Naive thymus-derived CD8-positive, alpha-beta T cell (primary cell): ENCODE results near the gene MGRN1. TPM values are rescaled to one million over a fixed set of nuclear protein-coding genes. Genes with fewer than 3 reads are reported as not detected.
A peak's percentile ranks its signal among the peaks of the same experiment; 100 is the strongest.

ENCODE experiments used
- ATAC-seq, 2 donors: fragments of 150-1000 bp; cut with Tn5 transposase in 1 of 2; sonication (Bioruptor Pico), chemical (Tn5 transposase) in 1 of 2; 1 replicate in 1 of 2; 2 replicates in 1 of 2; pipeline ENCODE4 v1.10.0; 2021; ENCODE audit warnings: mild to moderate bottlenecking in 2 of 2, moderate library complexity in 2 of 2
- POLR2A ChIA-PET: fragments of 350-600 bp; sonication (Branson Sonifier 250); formaldehyde crosslinking; loops from one replicate; lab custom pipeline; 2021; ENCODE audit warnings: antibody characterized with exemption; lab: Charles Lee
- DNase-seq, 10 donors: peaks; one replicate each; pipeline versions ENCODE4 v3.0.0 to v3.0.0-alpha.2; 2020 to 2022
- H3K27ac Mint-ChIP-seq, 10 donors: one replicate each; pipeline ENCODE4 v1.8.0; 2020 to 2022; ENCODE audit warnings: mild to moderate bottlenecking in 10 of 10, mixed read lengths in 10 of 10, moderate library complexity in 4 of 10, inconsistent platforms in 1 of 10
- H3K27me3 Mint-ChIP-seq, 5 donors: one replicate each; pipeline ENCODE4 v1.8.0; 2021 to 2022; ENCODE audit warnings: mixed read lengths in 5 of 5
- H3K36me3 Mint-ChIP-seq, 3 donors: one replicate each; pipeline ENCODE4 v1.8.0; 2020 to 2022; ENCODE audit warnings: mixed read lengths in 3 of 3, mild to moderate bottlenecking in 2 of 3, inconsistent platforms in 1 of 3
- H3K4me1 Mint-ChIP-seq, 4 donors: one replicate each; pipeline ENCODE4 v1.8.0; 2021 to 2022; ENCODE audit warnings: mixed read lengths in 4 of 4
- H3K4me3 Mint-ChIP-seq, 10 donors: one replicate each; pipeline ENCODE4 v1.8.0; 2020 to 2022; ENCODE audit warnings: mild to moderate bottlenecking in 10 of 10, mixed read lengths in 10 of 10, moderate library complexity in 6 of 10, inconsistent platforms in 1 of 10
- H3K9me3 Mint-ChIP-seq, 9 donors: one replicate each; pipeline ENCODE4 v1.8.0; 2020 to 2022; ENCODE audit warnings: mixed read lengths in 9 of 9, mild to moderate bottlenecking in 3 of 9, inconsistent platforms in 1 of 9, moderate library complexity in 1 of 9
- polyA plus RNA-seq, 3 donors: library from polyadenylated mRNA; unstranded; fragments of 300-500 nt; fragmentation: Illumina TruSeq; gene quantifications; one replicate each; pipeline ENCODE4 v1.2.3, GENCODE V29; 2021
- total RNA-seq, 8 experiments: library from RNA in 2 of 8; stranded (reverse) in 2 of 8; gene quantifications; one replicate each; pipeline ENCODE4 v1.2.3 and lab custom pipeline; 2021 to 2026

The MGRN1 gene
- total and polyA plus RNA-seq, 5 experiments from 2014 or later, result 4.5 to 70.5 (median 5.8) TPM

- POLR2A ChIA-PET, result interaction anchor here (0.7 to 6.1 kb wide), 9 partner anchors 10 to 86 kb away, joined by 3 to 63 read pairs (median 4); partner anchors contain the start of gene NUDT16L1
- H3K4me1 Mint-ChIP-seq, result peaks cover 14 to 49% (median 34%) of the 10 kb centered on the region in 4 donors
- peaks cover 0 to 32% (median 0%) of the 10 kb centered on the region in 3 donors for H3K36me3 Mint-ChIP-seq
- DNase-seq (peak in 6 of 10 donors; percentile 30 to 72 (median 43)), ATAC-seq (peak; percentile 66 to 76)
- H3K27me3 Mint-ChIP-seq, result no peaks in the 10 kb centered on the region
- H3K4me3 Mint-ChIP-seq, result peak overlapping the region in 9 of 10 donors; percentile 36 to 76 (median 48)
- peak overlapping the region; percentile 51 to 95 (median 88) for H3K27ac Mint-ChIP-seq
- no peaks in the 10 kb centered on the region for H3K9me3 Mint-ChIP-seq
These were observed 57.0 kb downstream of the MGRN1 start for GRCh38 chr16:4681471-4682083.

- Mint-ChIP-seq H3K9me3 (no peaks in the 10 kb centered on the region), H3K4me3 (peak overlapping the region in 8 of 10 donors; percentile 26 to 65 (median 41)), H3K36me3 (peaks cover 0 to 37% (median 0%) of the 10 kb centered on the region in 3 donors), H3K27ac (peak overlapping the region in 9 of 10 donors; percentile 51 to 95 (median 89)), H3K27me3 (no peaks in the 10 kb centered on the region), H3K4me1 (peaks cover 11 to 43% (median 28%) of the 10 kb centered on the region in 4 donors)
- DNase-seq (no peak), ATAC-seq (peak; percentile 13 to 22)
- POLR2A ChIA-PET, result interaction anchor here (0.6 to 6.1 kb wide), 6 partner anchors 10 to 1486 kb away, joined by 4 to 63 read pairs (median 6); partner anchors contain the start of gene NUDT16L1
These were observed 57.5 kb downstream of the MGRN1 start for GRCh38 chr16:4682084-4682591.

GRCh38 chr16:4682616-4683254, 58.1 kb downstream of the MGRN1 start:
- peak in 7 of 10 donors; percentile 40 to 73 (median 46) for DNase-seq
- Mint-ChIP-seq H3K9me3 (no peaks in the 10 kb centered on the region), H3K36me3 (peaks cover 0 to 42% (median 0%) of the 10 kb centered on the region in 3 donors), H3K4me3 (peak overlapping the region in 2 of 10 donors; percentile 31 to 61), H3K27ac (peak overlapping the region in 4 of 10 donors; percentile 20 to 95 (median 56)), H3K4me1 (peaks cover 11 to 41% (median 26%) of the 10 kb centered on the region in 4 donors), H3K27me3 (no peaks in the 10 kb centered on the region)
- POLR2A ChIA-PET, result interaction anchor here (0.6 to 6.1 kb wide), 4 partner anchors 10 to 1486 kb away, joined by 4 to 63 read pairs (median 6); partner anchors contain the start of gene NUDT16L1
- ATAC-seq, result peak; percentile 38 to 40

GRCh38 chr16:4683255-4684057, 58.8 kb downstream of the MGRN1 start:
- POLR2A ChIA-PET, result interaction anchor here (1.3 to 6.1 kb wide), 4 partner anchors 9 to 67 kb away, joined by 4 to 63 read pairs (median 6); partner anchors contain the start of gene NUDT16L1
- Mint-ChIP-seq H3K4me1 (peaks cover 6 to 34% (median 20%) of the 10 kb centered on the region in 4 donors), H3K9me3 (no peaks in the 10 kb centered on the region), H3K27ac (peak overlapping the region in 4 of 10 donors; percentile 9 to 56 (median 38)), H3K36me3 (peaks cover 0 to 41% (median 0%) of the 10 kb centered on the region in 3 donors), H3K4me3 (peak overlapping the region in 1 of 10 donors; percentile 7), H3K27me3 (no peaks in the 10 kb centered on the region)
- no peak for ATAC-seq
- no peak for DNase-seq

GRCh38 chr16:4684058-4684715, 59.6 kb downstream of the MGRN1 start:
- POLR2A ChIA-PET, result interaction anchor here (1.3 to 6.1 kb wide), 2 partner anchors 8 to 15 kb away, joined by 4 to 63 read pairs; partner anchors contain the start of gene NUDT16L1
- H3K36me3 Mint-ChIP-seq, result peaks cover 0 to 39% (median 0%) of the 10 kb centered on the region in 3 donors
- peaks cover 6 to 28% (median 13%) of the 10 kb centered on the region in 4 donors for H3K4me1 Mint-ChIP-seq
- DNase-seq (no peak), ATAC-seq (no peak)
- no peaks in the 10 kb centered on the region for H3K9me3 Mint-ChIP-seq
- no peak overlapping the region for H3K4me3 Mint-ChIP-seq
- peak overlapping the region in 1 of 10 donors; percentile 71 for H3K27ac Mint-ChIP-seq
- H3K27me3 Mint-ChIP-seq, result no peaks in the 10 kb centered on the region

- Mint-ChIP-seq H3K36me3 (peaks cover 0 to 41% (median 0%) of the 10 kb centered on the region in 3 donors), H3K4me3 (peak overlapping the region in 1 of 10 donors; percentile 22), H3K4me1 (peaks cover 6 to 25% (median 12%) of the 10 kb centered on the region in 4 donors), H3K9me3 (no peaks in the 10 kb centered on the region), H3K27me3 (no peaks in the 10 kb centered on the region), H3K27ac (peak overlapping the region in 7 of 10 donors; percentile 16 to 72 (median 58))
- ATAC-seq (no peak), DNase-seq (no peak)
- POLR2A ChIA-PET, result interaction anchor here (1.3 to 6.1 kb wide), 2 partner anchors 8 to 15 kb away, joined by 4 to 63 read pairs; partner anchors contain the start of gene NUDT16L1
These were observed 60.1 kb downstream of the MGRN1 start for GRCh38 chr16:4684763-4685162.

- Mint-ChIP-seq H3K9me3 (no peaks in the 10 kb centered on the region), H3K4me3 (no peak overlapping the region), H3K27ac (peak overlapping the region in 3 of 10 donors; percentile 16 to 58 (median 31)), H3K36me3 (peaks cover 0 to 39% (median 0%) of the 10 kb centered on the region in 3 donors), H3K27me3 (no peaks in the 10 kb centered on the region), H3K4me1 (peaks cover 5 to 20% (median 12%) of the 10 kb centered on the region in 4 donors)
- POLR2A ChIA-PET, result interaction anchor here (6.1 kb wide), 1 partner anchor 7 kb away, joined by 63 read pairs; the partner anchor contains the start of gene NUDT16L1
- ATAC-seq (no peak), DNase-seq (no peak)
These were observed 60.7 kb downstream of the MGRN1 start for GRCh38 chr16:4685292-4685691.

- Mint-ChIP-seq H3K4me1 (peaks cover 4 to 19% (median 10%) of the 10 kb centered on the region in 4 donors), H3K27me3 (no peaks in the 10 kb centered on the region), H3K27ac (peak overlapping the region in 3 of 10 donors; percentile 10 to 65 (median 52)), H3K36me3 (peaks cover 0 to 36% (median 0%) of the 10 kb centered on the region in 3 donors), H3K9me3 (no peaks in the 10 kb centered on the region), H3K4me3 (no peak overlapping the region)
- ATAC-seq (no peak), DNase-seq (no peak)
- POLR2A ChIA-PET, result interaction anchor here (0.7 kb wide), 1 partner anchor 23 kb away, joined by 3 read pairs; no protein-coding TSS in a partner anchor
These were observed 61.3 kb downstream of the MGRN1 start for GRCh38 chr16:4685776-4686496.

- ATAC-seq (no peak), DNase-seq (no peak)
- Mint-ChIP-seq H3K36me3 (peaks cover 0 to 30% (median 0%) of the 10 kb centered on the region in 3 donors), H3K4me3 (no peak overlapping the region), H3K4me1 (peaks cover 3 to 19% (median 9%) of the 10 kb centered on the region in 4 donors), H3K9me3 (no peaks in the 10 kb centered on the region), H3K27me3 (no peaks in the 10 kb centered on the region), H3K27ac (no peak overlapping the region)
- POLR2A ChIA-PET, result interaction anchor here (0.7 to 1.0 kb wide), 2 partner anchors 16 to 24 kb away, joined by 3 to 5 read pairs; no protein-coding TSS in a partner anchor
These were observed 62.0 kb downstream of the MGRN1 start for GRCh38 chr16:4686497-4687210.

GRCh38 chr16:4687416-4687815, 62.8 kb downstream of the MGRN1 start:
- peaks cover 0 to 27% (median 0%) of the 10 kb centered on the region in 3 donors for H3K36me3 Mint-ChIP-seq
- peak overlapping the region in 2 of 10 donors; percentile 68 to 75 for H3K27ac Mint-ChIP-seq
- POLR2A ChIA-PET, result interaction anchor here (1.0 kb wide), 1 partner anchor 15 kb away, joined by 5 read pairs; no protein-coding TSS in a partner anchor

More at GRCh38 chr16:4687416-4687815, 62.8 kb downstream of the MGRN1 start:
- no peak for DNase-seq
- no peaks in the 10 kb centered on the region for H3K9me3 Mint-ChIP-seq
- peaks cover 3 to 15% (median 7%) of the 10 kb centered on the region in 4 donors for H3K4me1 Mint-ChIP-seq
- no peak for ATAC-seq
- H3K27me3 Mint-ChIP-seq, result no peaks in the 10 kb centered on the region
- H3K4me3 Mint-ChIP-seq, result no peak overlapping the region
